Right cardiac atrium (tissue), 5 donors: ENCODE results near the gene DDX1. TPM values are rescaled to one million over a fixed set of nuclear protein-coding genes. Genes with fewer than 3 reads are reported as not detected.
"Not testable (repeated sequence)": the region's sequence is repeated elsewhere in the genome, so short reads cannot be mapped to it uniquely, and the experiment has no call there.

Experiments
- ATAC-seq, 2 donors: fragments of 200-7000 bp; cut with Tn5 transposase; one replicate each; pipeline versions ENCODE4 v1.8.0 to v1.9.1; 2020; ENCODE audit warnings: moderate library complexity in 2 of 2, mild to moderate bottlenecking in 1 of 2
- DNase-seq, 3 donors: peaks; one replicate each; pipeline ENCODE4 v3.0.0-alpha.2; 2020
- H3K27ac ChIP-seq: one replicate; pipeline ENCODE4 v1.5.1; 2013; ENCODE audit warnings: mild to moderate bottlenecking, low read length, control low read depth, moderate library complexity
- H3K27me3 ChIP-seq: one replicate; pipeline ENCODE4 v1.6.1; 2013; ENCODE audit not compliant: control insufficient read depth, insufficient read depth
- H3K4me1 ChIP-seq: one replicate; pipeline ENCODE4 v1.6.1; 2013; ENCODE audit warnings: low read length; ENCODE audit not compliant: control insufficient read depth, insufficient read depth
- H3K4me3 ChIP-seq: one replicate; pipeline ENCODE4 v1.5.1; 2013; ENCODE audit warnings: low read length, control low read depth
- H3K9me3 ChIP-seq: one replicate; pipeline ENCODE4 v1.6.1; 2013; ENCODE audit warnings: low read length; ENCODE audit not compliant: control insufficient read depth
- WGBS: extraction: QIAGEN DNeasy Blood & Tissue Kit; methylation state at CpG from one replicate; pipeline ENCODE4 v1.1.7; 2013; 5-methylcytosine and 5-hydroxymethylcytosine counted together
- intact Hi-C, 4 donors: fragments of 100-400 bp; cut with DNase I; formaldehyde crosslinking; loops; one replicate each; pipeline versions ENCODE4 v1.11.0 to v1.14.0; 2022 to 2023
- polyA plus RNA-seq: library from polyadenylated mRNA; stranded (reverse); fragments of 200-250 nt; gene quantifications from one replicate; pipeline ENCODE4 v1.2.3, GENCODE V29; 2013
- total RNA-seq, 4 donors: library from RNA; stranded (reverse); fragmentation: NEBNext Ultra II Directional; extraction: Animal tissue kit (Norgen Biotek cat#: 25700); gene quantifications; one replicate each; pipeline ENCODE4 v1.2.1, GENCODE V29; 2021
- donor health status: healthy with polysubstance abuse.
- donor health status: DM: no; HTN: yes; CAD: no.
- donor health status: DM: no; HTN: no; CAD: no.
- donor health status: DM: no; HTN: yes; CAD: no; lungs with severe emphysema.
- donor health status: DM: yes; HTN: yes; CAD: no.

The DDX1 gene
- total and polyA plus RNA-seq, 5 donors: 109 to 136 (median 116) TPM

DNA sequence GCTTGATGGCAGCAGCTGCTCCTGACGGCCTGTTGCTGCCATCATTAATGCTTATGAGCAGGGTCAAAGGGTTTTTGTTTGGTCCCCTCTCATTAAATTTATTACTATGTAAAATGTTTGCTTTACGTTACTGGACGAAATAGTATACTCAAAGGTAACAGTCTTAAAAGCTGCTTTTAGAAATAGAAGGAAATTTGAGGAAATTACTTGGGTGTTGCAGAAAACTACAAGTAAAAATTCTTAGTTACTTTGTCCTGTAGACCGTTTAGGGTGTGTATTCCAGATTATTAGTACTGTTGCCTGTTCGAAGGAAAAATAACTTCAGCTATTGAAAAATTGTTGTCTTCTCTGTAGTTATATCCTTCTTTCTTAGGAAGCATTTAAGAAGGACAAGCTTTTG is 27.8 kb downstream of the DDX1 start:
- Histone ChIP-seq H3K9me3 (no peaks in the 10 kb centered on the region), H3K4me3 (no peak overlapping the region), H3K27ac (no peak overlapping the region), H3K4me1 (no peaks in the 10 kb centered on the region), H3K27me3 (no peaks in the 10 kb centered on the region)
- WGBS: 76% methylated on average over 5 of the region's 5 CpGs
- DNase-seq (no peak), ATAC-seq (no peak)
- intact Hi-C loops: no loop called here

DNA sequence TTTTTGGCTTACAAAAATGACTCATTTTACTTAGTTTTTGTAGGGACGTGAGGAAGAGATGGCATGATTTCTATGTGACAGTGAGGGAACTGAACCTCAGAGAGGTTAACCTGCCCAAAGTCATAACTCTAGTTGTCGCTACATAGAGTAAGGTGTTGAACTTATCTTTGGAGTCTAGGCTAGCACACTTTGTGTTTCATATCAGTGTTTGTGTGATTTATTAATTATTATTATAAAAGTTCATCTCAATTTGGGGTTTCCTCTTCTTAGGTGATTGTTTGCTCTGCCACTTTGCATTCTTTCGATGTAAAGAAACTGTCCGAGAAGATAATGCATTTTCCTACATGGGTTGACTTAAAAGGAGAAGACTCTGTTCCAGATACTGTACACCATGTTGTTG is 28.3 kb downstream of the DDX1 start:
- ATAC-seq (no peak), DNase-seq (no peak)
- Histone ChIP-seq H3K9me3 (no peaks in the 10 kb centered on the region), H3K4me1 (no peaks in the 10 kb centered on the region), H3K27me3 (no peaks in the 10 kb centered on the region), H3K4me3 (no peak overlapping the region), H3K27ac (no peak overlapping the region)
- WGBS: 92% methylated on average over 4 of the region's 4 CpGs
- intact Hi-C loops: no loop called here

DNA sequence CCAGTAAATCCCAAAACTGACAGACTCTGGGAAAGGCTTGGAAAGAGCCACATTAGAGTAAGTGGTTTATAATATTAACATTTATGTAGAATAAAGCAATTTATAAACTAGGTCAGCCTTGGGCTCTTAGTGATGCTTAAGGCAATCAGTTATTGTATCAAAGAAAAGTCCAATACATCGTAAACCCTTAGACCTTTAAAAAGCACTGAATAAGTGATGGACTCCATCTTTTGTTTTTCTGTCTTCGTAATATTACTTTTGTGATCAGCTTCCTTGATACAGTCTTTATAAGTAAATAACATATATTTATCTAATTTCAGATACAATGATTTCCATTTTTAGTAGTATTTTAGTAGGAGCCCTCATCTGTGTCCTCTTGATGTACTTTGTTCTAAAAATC is 28.7 kb downstream of the DDX1 start:
- 97% methylated on average over 2 of the region's 2 CpGs for WGBS

DNA sequence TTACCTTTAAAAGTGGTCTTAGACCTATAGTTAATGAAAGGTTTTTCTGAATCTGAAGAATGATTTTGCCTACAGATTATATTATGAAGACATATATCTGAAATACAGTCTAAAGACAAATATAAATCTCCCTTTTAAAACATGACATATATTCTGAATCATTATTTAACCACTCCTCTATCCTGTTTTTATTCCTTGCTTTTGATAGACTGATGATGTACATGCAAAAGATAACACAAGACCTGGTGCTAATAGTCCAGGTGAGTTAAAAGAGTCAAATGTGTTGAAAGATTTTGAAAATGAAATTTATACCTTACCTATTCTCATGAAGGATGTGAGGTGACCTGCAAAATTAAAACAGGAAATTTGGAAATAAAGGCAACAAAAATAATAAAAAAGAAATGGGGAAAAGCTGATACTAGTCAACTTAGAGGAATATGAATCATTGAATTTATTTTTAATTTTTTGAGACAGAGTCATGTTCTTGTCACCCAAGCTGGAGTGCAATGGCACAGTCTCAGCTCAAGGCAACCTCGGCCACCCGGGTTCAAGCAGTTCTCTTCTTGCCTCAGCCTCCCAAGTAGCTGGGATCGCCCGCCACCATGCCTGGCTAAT is 29.3 kb downstream of the DDX1 start:
- H3K4me1 ChIP-seq: no peaks in the 10 kb centered on the region
- no peak for ATAC-seq
- no peak overlapping the region for H3K27ac ChIP-seq
- 99% methylated on average over 4 of the region's 4 CpGs for WGBS
- H3K27me3 ChIP-seq: no peaks in the 10 kb centered on the region
- no peaks in the 10 kb centered on the region for H3K9me3 ChIP-seq
- H3K4me3 ChIP-seq: no peak overlapping the region
- no peak for DNase-seq
- intact Hi-C loops: no loop called here

More for the DNA sequence above, 28.7 kb downstream of the DDX1 start:
- no peak overlapping the region for H3K4me3 ChIP-seq
- DNase-seq: no peak
- H3K9me3 ChIP-seq: no peaks in the 10 kb centered on the region
- H3K4me1 ChIP-seq: no peaks in the 10 kb centered on the region
- no peak for ATAC-seq
- no peaks in the 10 kb centered on the region for H3K27me3 ChIP-seq
- H3K27ac ChIP-seq: no peak overlapping the region
- intact Hi-C loops: no loop called here

DNA sequence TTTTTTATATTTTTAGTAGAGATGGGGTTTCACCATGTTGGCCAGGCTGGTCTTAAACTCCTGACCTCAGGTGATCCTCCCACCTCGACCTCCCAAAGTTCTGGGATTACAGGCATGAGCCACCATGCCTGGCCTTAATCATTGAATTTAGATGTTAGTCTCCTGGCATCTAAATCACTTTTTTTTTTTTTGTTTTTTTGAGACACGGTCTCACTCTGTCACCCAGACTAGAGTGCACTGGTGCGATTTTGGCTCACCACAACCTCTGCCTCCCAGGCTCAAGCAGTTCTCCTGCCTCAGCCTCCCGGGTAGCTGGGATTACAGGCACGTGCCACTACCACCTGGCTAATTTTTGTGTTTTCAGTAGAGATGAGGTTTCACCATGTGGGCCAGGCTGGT is 29.8 kb downstream of the DDX1 start:
- H3K4me3 ChIP-seq, H3K27me3 ChIP-seq, H3K4me1 ChIP-seq, ATAC-seq, DNase-seq, H3K27ac ChIP-seq, H3K9me3 ChIP-seq, intact Hi-C loops: not testable (repeated sequence)
- 97% methylated on average over 5 of the region's 5 CpGs for WGBS

DNA sequence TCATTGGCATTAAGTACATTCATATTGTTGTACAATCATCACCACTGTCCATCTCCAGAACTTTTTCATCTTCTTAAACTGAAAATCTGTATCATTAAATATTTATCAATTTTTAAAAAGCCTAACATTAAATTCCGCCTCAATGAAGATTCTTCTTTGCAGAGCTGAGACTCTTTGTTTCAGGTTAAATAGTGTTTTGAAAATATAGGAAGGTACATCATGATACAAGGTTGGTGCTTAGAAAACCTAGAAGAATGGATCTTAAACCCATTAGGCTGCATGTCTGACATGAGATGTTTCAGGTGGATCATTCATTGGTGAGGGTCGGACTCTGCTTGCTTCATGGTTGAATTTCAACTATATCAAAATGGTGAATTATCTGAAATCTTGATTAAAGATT is 30.5 kb downstream of the DDX1 start:
- ATAC-seq (no peak), DNase-seq (no peak)
- no peaks in the 10 kb centered on the region for H3K27me3 ChIP-seq
- intact Hi-C loops: no loop called here
- 98% methylated on average over 2 of the region's 2 CpGs for WGBS
- H3K27ac ChIP-seq: no peak overlapping the region
- H3K9me3 ChIP-seq: no peaks in the 10 kb centered on the region
- H3K4me3 ChIP-seq: no peak overlapping the region
- no peaks in the 10 kb centered on the region for H3K4me1 ChIP-seq

DNA sequence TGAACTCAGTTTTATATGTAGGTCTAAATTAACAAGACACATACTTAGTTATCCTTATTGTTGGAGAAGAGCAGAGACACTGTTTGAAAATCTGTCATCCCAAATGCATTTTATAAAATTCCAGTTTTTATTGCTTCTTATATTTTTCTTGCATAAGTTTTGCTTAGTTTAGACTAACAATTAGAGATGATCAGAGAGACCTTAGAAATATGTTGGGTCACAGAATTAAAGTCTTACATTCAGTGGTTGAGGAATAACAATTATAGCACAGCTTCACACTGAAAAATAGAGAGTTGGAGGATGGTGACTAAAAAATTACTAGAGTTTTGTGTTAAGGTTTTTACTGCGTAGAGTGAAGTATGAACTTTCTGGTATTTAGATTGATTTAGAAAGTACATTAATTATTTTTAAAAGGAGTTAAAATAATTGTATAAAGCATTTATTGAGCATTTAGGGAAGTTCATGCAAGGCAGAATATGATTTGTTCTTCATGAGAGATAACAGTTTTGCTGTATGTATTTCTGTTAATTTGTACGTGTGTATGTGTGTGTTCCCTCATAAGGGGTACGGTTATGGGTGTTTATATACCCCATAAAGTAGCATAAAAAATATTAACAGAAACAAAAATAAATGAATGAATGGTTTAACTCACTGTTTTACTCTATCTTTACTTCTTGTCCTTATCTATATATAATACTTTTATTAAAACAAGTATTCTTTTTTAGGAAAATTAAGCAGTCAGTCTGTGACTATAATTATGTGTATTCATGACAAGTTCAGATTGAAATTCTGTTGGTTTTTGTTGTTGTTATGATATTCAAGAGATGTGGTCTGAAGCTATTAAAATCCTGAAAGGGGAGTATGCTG is 31.2 kb downstream of the DDX1 start:
- H3K27me3 ChIP-seq: no peaks in the 10 kb centered on the region
- no peaks in the 10 kb centered on the region for H3K9me3 ChIP-seq
- intact Hi-C loops: no loop called here
- H3K4me1 ChIP-seq: no peaks in the 10 kb centered on the region
- ATAC-seq (no peak), DNase-seq (no peak)
- WGBS: 96% methylated on average over 3 of the region's 3 CpGs
- no peak overlapping the region for H3K4me3 ChIP-seq
- no peak overlapping the region for H3K27ac ChIP-seq

DNA sequence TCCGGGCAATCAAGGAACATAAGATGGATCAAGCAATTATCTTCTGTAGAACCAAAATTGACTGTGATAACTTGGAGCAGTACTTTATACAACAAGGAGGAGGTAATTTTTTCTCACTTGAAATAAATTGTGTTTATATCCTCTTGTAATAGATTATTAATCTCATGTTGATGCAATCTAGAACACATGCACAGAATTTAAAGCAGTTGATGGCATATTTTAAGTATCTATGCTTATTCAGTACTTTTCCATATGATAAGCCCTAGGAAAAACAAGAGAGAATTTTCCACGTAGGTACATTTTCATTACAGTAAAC is 31.8 kb downstream of the DDX1 start:
- 92% methylated on average over 2 of the region's 2 CpGs for WGBS
- ATAC-seq: no peak

DNA sequence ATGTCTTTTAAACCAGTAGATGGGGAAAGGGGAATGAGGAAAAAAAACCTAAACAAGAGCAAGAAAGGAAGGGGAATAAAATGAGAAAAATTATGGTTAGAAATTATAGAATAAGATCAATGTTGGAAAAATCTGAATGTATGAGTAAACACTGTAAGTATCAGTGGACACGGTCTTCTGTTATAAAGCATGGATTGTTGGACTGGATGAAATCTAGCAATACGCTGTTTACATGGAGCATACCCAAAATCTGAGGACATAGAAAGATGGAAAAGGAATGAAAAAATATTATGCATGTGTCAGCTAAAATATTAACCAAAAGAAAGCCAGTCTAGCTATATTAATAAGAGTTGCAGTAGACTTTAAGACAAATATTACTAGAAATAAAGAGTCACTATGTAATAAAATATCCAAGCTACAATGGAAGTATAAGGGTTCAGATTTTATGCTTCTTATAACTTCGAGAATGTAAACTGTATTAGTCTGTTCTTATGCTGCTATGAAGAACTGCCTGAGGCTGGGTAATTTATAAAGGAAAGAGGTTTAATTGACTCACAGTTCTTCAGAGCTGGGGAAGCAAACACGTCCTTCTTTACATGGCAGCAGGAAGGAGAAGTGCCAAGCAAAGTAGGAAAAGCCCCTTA is 32.4 kb downstream of the DDX1 start:
- no peak for ATAC-seq
- DNase-seq: no peak
- no peak overlapping the region for H3K27ac ChIP-seq
- H3K4me3 ChIP-seq: no peak overlapping the region
- intact Hi-C loops: no loop called here
- H3K9me3 ChIP-seq: no peaks in the 10 kb centered on the region
- H3K4me1 ChIP-seq: no peaks in the 10 kb centered on the region
- no peaks in the 10 kb centered on the region for H3K27me3 ChIP-seq
- 69% methylated on average over 4 of the region's 4 CpGs for WGBS

More for the DNA sequence above, 31.8 kb downstream of the DDX1 start:
- intact Hi-C loops: no loop called here
- Histone ChIP-seq H3K4me1 (no peaks in the 10 kb centered on the region), H3K27me3 (no peaks in the 10 kb centered on the region), H3K27ac (no peak overlapping the region), H3K4me3 (no peak overlapping the region), H3K9me3 (no peaks in the 10 kb centered on the region)
- DNase-seq: no peak

DNA sequence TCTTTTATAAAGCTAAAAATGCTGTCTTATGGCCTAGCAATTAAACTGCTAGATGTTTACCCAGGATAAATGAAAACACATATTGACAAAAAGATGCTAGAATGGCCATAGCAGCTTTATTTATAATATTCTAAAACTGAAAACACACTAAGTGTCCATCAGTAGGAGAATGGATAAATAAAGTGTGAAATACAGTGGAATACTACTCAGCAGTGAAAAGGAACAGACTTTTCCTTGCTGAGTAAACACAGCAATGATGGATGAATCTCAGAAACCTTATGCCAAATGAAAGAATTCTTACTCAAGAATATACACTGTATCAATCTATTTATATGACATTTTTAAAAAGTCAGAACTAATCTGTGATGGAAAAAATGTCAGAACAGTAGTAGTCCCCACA is 33.2 kb downstream of the DDX1 start:
- intact Hi-C loops: no loop called here
- no peak for DNase-seq
- Histone ChIP-seq H3K27ac (no peak overlapping the region), H3K9me3 (no peaks in the 10 kb centered on the region), H3K4me3 (no peak overlapping the region), H3K27me3 (no peaks in the 10 kb centered on the region), H3K4me1 (no peaks in the 10 kb centered on the region)
- no peak for ATAC-seq

DNA sequence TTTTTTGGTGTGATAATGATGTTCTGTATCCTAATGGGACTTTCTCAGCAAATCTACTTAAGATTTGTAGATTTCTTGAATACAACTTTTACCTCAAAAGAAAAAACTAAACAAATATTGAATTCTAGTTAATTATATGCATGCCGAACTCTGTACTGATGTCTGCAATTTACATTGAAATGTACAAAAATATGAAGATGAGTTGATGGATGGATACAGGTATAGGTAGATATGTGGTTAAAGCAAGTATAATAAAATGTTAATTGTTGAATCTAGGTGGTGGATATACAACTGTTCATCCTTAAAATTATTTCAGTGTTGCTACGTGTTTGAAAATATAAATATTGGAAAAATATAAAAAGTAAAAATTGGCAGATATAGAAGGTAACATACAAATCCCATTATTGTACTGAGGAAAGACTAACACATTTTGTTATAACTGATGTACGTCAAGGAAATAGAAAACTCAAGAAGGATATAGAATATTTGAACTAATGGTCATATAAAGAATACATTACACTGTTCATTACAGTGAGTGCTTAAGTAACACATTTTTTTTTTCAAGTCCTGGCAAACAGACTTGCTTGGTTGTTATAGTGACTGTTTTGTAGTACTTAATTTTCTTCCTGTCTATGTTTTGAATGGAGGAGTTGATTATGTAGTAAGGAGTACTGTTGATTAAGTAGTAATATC is 33.8 kb downstream of the DDX1 start:
- DNase-seq: no peak
- 99% methylated on average over 3 of the region's 3 CpGs for WGBS
- intact Hi-C loops: no loop called here

More for the DNA sequence above, 33.8 kb downstream of the DDX1 start:
- Histone ChIP-seq H3K27ac (no peak overlapping the region), H3K4me1 (no peaks in the 10 kb centered on the region), H3K4me3 (no peak overlapping the region), H3K9me3 (no peaks in the 10 kb centered on the region), H3K27me3 (no peaks in the 10 kb centered on the region)
- no peak for ATAC-seq
